Measurements from ENCODE around the gene CCDC59.
"Not testable (repeated sequence)": the region's sequence is repeated elsewhere in the genome, so short reads cannot be mapped to it uniquely, and the experiment has no call there.

DNA sequence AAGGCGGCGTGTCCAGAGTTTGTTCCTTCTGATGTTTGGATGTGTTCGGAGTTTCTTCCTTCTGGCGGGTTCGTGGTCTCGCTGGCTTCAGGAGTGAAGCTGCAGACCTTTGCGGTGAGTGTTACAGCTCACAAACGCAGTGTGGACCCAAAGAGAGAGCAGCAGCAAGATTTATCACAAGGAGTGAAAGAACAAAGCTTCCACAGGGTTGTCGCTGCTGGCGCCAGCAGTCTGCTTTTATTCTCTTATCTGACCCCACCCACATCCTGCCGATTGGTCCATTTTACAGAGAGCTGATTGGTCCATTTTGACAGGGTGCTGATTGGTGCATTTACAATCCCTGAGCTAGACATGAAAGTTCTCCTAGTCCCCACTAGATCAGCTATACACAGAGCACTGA lies 2.6 kb upstream of the CCDC59 start:
- TF ChIP-seq, protein P1, sequence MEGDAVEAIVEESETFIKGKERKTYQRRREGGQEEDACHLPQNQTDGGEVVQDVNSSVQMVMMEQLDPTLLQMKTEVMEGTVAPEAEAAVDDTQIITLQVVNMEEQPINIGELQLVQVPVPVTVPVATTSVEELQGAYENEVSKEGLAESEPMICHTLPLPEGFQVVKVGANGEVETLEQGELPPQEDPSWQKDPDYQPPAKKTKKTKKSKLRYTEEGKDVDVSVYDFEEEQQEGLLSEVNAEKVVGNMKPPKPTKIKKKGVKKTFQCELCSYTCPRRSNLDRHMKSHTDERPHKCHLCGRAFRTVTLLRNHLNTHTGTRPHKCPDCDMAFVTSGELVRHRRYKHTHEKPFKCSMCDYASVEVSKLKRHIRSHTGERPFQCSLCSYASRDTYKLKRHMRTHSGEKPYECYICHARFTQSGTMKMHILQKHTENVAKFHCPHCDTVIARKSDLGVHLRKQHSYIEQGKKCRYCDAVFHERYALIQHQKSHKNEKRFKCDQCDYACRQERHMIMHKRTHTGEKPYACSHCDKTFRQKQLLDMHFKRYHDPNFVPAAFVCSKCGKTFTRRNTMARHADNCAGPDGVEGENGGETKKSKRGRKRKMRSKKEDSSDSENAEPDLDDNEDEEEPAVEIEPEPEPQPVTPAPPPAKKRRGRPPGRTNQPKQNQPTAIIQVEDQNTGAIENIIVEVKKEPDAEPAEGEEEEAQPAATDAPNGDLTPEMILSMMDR (IDR thresholded peaks at IDR 0.05), result not testable (repeated sequence)
- TF ChIP-seq POLR2AphosphoS5, POLR2A (IDR thresholded peaks at IDR 0.05): not testable (repeated sequence)

Data from prostate gland (tissue), 2 donors.